Measurements from ENCODE around the gene GREB1.

Gene GREB1, protein sequence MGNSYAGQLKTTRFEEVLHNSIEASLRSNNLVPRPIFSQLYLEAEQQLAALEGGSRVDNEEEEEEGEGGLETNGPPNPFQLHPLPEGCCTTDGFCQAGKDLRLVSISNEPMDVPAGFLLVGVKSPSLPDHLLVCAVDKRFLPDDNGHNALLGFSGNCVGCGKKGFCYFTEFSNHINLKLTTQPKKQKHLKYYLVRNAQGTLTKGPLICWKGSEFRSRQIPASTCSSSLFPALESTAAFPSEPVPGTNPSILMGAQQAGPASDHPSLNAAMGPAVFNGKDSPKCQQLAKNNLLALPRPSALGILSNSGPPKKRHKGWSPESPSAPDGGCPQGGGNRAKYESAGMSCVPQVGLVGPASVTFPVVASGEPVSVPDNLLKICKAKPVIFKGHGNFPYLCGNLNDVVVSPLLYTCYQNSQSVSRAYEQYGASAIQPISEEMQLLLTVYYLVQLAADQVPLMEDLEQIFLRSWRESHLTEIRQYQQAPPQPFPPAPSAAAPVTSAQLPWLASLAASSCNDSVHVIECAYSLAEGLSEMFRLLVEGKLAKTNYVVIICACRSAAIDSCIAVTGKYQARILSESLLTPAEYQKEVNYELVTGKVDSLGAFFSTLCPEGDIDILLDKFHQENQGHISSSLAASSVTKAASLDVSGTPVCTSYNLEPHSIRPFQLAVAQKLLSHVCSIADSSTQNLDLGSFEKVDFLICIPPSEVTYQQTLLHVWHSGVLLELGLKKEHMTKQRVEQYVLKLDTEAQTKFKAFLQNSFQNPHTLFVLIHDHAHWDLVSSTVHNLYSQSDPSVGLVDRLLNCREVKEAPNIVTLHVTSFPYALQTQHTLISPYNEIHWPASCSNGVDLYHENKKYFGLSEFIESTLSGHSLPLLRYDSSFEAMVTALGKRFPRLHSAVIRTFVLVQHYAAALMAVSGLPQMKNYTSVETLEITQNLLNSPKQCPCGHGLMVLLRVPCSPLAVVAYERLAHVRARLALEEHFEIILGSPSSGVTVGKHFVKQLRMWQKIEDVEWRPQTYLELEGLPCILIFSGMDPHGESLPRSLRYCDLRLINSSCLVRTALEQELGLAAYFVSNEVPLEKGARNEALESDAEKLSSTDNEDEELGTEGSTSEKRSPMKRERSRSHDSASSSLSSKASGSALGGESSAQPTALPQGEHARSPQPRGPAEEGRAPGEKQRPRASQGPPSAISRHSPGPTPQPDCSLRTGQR (N-terminal part only)

DNA sequence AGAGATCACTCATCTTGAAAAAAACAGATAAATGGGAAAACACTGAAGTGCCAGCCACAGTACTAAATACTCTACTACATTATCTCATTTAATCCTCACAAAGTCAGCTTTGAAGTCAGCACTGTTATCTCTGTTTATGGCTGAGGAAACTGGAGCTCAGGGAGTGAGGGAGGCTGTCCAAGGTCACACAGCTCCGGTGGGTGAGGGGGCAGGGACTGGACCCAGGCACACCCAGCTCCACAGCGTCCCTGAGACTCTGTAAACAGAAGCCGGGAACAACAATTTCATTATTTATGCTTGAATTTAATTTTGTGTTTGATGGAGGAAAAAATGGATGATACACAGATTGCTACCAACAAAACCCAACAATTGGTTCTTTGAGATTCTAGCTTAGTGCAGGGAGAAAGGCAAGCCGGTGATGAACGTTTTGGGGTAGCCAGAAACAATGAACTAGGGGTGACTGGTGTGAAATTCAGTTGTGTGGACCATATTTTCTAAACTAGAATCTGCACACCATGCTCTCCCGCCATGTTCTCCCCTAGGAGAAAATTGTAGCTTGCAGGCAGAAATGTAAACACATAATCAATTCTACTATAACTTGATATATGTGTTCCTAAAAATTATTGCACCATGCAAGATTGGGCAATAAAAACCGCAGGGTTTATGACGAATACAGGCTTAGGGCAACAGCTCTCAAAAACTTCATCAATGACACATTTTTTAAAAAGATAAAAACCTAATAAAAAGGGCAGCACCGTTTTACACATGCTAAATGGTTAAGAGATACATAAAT lies at the start of gene GREB1:
Gene GREB1 (plus strand): TSS at position 768 of the 793 bp plus-strand sequence. CDS start 22,570 bp downstream, outside the sequence.
- DNase-seq (ENCODE audit: low spot score), result no peak

DNA sequence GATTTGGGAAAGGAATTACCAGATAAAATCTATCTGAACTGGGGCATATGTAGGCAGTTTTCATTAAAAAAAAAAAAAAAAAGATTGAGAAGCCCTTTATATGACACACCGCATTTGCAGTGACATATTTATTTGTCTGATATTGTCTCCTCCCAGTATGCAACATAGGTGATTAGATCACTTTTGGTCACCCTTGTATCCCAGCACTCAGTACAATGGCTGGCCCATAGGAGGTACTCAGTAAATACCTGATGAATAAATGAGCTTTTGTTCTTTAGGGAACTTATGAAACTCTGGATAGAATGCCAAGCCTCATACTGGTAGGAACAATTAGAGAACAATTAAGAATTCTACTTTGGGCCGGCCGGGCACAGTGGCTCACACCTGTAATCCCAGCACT lies 45.0 kb upstream of the GREB1 start:
- DNase-seq (ENCODE audit: low spot score), result no peak

- no peak for DNase-seq (ENCODE audit: low spot score)
Observed at GRCh38 chr2:11490194-11490593, 43.7 kb upstream of the GREB1 start.

- no peak for DNase-seq (ENCODE audit: low spot score)
Observed at GRCh38 chr2:11491348-11491933, 42.4 kb upstream of the GREB1 start.

DNA sequence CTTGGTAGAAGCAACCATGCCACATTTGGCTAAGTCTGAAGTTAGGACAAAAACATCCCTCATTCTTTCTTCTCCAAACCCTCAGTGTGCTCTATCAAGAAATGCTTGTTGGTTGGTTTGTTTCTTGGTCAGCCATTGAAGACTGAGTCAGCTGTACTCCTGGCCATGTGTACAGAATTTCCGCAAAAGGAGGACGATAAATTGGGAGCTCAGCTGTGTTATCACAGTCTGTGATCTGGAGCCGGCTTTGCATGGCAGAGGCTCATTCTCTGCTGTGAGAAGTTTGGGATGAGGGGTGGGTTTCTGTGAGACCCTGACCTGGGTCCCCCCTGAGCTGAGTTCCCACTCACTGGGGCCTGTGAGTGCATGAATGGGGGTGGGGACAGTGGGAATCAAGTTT lies 41.6 kb upstream of the GREB1 start:
- no peak for DNase-seq (ENCODE audit: low spot score)

GRCh38 chr2:11492720-11493119 lies 41.1 kb upstream of the GREB1 start:
- no peak for DNase-seq (ENCODE audit: low spot score)

DNA sequence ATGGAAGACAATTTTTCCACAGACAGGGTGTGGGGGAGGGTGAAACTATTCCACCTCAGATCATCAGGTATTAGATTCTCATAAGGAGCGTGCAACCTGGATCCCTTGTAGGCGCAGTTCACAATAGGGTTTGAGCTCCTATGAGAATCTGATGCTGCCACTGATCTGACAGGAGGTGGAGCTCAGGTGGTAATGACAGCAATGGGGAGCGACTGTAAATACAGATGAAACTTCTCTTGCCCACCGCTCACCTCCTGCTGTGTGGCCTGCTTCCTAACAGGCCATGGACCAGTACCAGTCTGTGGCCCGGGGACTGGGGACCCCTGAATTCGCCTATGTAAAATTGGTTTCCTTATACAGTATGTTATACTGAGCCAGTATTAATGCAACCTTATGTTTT lies 40.6 kb upstream of the GREB1 start:
- DNase-seq (ENCODE audit: low spot score), result no peak

GRCh38 chr2:11494310-11494709 lies 39.5 kb upstream of the GREB1 start:
- DNase-seq (ENCODE audit: low spot score), result no peak

DNA sequence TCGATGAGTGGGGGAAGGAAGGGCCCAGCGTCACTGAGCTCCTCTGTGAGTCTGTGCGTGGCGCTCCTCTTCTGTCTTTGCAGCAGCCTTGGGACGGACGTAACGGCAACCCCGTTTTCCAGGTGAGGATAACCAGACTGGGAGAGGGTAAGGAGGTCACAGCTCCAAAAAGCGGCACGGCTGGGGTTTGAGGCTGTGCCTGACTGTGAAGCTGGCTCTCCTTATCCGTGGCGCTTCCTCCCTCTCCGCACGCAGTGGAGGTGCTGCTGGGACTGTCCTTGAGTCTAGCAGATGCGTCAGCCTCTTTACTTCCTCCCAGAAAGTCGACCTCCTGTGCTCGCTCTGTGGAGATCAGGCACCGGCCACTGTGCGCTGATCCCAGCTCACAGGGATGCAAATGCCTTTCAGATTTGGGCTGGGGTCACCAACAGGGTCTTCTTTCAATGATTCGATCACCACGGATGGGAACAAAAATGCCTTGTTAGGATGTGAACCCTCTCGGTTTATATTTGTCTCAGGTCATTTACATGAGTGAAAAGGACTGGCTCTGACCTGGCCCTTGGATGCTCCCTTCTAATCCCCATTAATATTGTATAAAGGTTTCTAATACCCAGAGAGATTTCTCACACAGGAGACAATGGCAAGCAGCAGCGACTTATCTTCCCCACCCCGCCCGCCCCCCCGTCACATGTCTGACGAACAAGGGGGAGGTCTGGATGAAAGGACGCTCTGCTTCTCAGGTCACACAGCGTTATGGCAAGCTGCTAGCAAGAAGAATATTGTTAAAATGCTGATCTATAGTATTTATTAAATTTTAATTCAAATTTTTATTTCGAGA lies 37.8 kb upstream of the GREB1 start:
- no peak for DNase-seq (ENCODE audit: low spot score)

GRCh38 chr2:11498543-11499034 lies 35.3 kb upstream of the GREB1 start:
- DNase-seq (ENCODE audit: low spot score), result no peak

- DNase-seq (ENCODE audit: low spot score), result no peak
Observed at GRCh38 chr2:11499081-11499743, 34.6 kb upstream of the GREB1 start.

- no peak for DNase-seq (ENCODE audit: low spot score)
Observed at GRCh38 chr2:11500702-11501303, 33.0 kb upstream of the GREB1 start.

GRCh38 chr2:11502740-11503292 lies 31.0 kb upstream of the GREB1 start:
- DNase-seq (ENCODE audit: low spot score), result no peak

- no peak for DNase-seq (ENCODE audit: low spot score)
Observed at GRCh38 chr2:11503354-11503927, 30.4 kb upstream of the GREB1 start.

GRCh38 chr2:11505652-11506610 lies 27.9 kb upstream of the GREB1 start:
- no peak for DNase-seq (ENCODE audit: low spot score)

DNA sequence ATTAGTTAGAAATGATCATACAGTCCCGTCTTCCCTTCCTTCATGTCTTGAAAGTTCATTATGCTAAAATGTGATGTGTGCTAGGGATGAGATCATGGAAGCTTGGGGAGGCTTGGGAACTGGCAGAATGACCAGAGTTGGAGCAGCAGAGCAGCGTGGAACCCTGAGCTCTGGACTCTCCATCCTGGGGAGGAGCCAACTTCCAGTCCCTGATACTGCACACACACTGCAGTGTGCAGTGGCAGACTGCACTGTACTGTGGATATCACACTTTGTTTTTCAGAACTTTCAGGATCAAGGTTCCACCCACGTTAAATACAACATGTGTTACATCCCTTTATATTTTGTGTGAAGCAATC lies 27.3 kb upstream of the GREB1 start:
- DNase-seq (ENCODE audit: low spot score), result no peak

DNA sequence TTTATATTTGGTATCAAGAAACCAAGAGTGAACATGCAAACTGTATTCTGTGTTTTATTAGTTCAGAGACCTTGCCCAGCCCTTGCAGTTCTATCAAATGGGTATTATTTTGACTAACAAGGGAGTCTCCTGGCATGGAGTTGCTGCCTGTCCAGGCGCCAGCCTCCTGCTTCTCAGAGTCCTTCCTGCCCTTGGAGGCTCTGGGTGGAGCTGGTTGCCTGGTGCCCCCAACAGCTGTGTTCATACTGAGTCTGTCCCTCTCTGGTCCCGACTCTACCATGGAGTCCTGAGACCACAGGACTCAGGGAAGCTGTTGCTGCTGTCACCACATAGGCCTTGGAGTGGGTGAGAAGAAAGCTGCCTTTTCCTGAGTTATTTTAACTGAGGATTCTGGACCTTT lies 26.3 kb upstream of the GREB1 start:
- DNase-seq (ENCODE audit: low spot score), result no peak
